Stomach smooth muscle (tissue), 2 donors: ENCODE data around the gene TBC1D1.

Experiments
- H3K27ac ChIP-seq: one replicate; pipeline ENCODE4 v1.7.0; 2013; ENCODE audit warnings: mild to moderate bottlenecking, low read length, inconsistent platforms
- H3K27me3 ChIP-seq, 2 donors: one replicate each; pipeline ENCODE4 v1.7.0; 2013; ENCODE audit warnings: low read length in 2 of 2; ENCODE audit not compliant: insufficient read depth in 2 of 2, control insufficient read depth in 1 of 2
- H3K36me3 ChIP-seq, 2 donors: one replicate each; pipeline ENCODE4 v1.7.0; 2013; ENCODE audit warnings: low read length in 2 of 2; ENCODE audit not compliant: control insufficient read depth in 2 of 2, insufficient read depth in 2 of 2
- H3K4me1 ChIP-seq: one replicate; pipeline ENCODE4 v1.7.0; 2013; ENCODE audit warnings: low read length; ENCODE audit not compliant: control insufficient read depth, insufficient read depth
- H3K4me3 ChIP-seq, 2 donors: one replicate each; pipeline ENCODE4 v1.7.0; 2013; ENCODE audit warnings: low read length in 2 of 2
- H3K9ac ChIP-seq, 2 donors: one replicate each; pipeline ENCODE4 v1.7.0; 2013; ENCODE audit warnings: low read length in 2 of 2, mild to moderate bottlenecking in 1 of 2
- H3K9me3 ChIP-seq, 2 donors: one replicate each; pipeline ENCODE4 v1.7.0; 2013; ENCODE audit warnings: low read length in 2 of 2; ENCODE audit not compliant: control insufficient read depth in 2 of 2
- donor health status: healthy.
- donor health status: Pancreatic carcinoma.

Gene TBC1D1

DNA sequence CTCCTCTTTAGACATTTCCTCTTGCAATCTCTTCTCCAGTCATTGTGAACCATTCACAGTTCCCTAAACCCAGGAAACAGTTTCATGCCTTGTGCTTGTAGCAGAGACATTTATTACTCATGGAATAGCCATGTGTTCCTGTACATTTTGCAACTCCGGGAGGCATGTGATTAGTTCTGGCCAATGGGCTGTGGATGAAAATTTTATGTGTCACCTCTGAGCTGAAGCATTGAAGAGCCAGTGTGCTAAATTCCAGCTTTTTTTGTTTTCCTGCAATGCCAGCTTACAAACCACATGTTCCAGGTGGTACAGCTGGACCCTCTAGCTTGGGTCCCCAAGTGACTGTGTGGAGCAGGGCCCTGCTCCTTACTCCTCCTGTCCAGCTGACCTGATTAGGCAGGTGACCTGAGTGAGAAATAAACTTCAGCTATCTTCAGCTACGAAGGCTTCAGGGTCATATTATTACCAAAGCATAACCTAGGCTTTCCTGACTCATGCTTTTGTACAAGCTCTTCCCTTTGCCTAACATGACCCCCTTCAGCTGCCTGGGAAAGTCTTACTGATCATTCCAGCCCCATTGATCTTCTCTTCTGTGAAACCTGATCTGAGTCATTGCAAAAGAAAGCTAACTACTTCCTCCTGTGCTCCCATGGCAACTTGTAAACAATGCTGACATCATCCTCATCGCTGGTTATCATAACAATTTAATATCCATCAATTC lies 269.8 kb downstream of the TBC1D1 start:
- Histone ChIP-seq H3K36me3 (no peaks in the 10 kb centered on the region), H3K27me3 (no peaks in the 10 kb centered on the region), H3K9ac (no peak overlapping the region), H3K4me1 (peaks cover 4% of the 10 kb centered on the region), H3K27ac (no peak overlapping the region), H3K9me3 (peaks cover 0 to 7% of the 10 kb centered on the region in 2 donors), H3K4me3 (no peak overlapping the region)

DNA sequence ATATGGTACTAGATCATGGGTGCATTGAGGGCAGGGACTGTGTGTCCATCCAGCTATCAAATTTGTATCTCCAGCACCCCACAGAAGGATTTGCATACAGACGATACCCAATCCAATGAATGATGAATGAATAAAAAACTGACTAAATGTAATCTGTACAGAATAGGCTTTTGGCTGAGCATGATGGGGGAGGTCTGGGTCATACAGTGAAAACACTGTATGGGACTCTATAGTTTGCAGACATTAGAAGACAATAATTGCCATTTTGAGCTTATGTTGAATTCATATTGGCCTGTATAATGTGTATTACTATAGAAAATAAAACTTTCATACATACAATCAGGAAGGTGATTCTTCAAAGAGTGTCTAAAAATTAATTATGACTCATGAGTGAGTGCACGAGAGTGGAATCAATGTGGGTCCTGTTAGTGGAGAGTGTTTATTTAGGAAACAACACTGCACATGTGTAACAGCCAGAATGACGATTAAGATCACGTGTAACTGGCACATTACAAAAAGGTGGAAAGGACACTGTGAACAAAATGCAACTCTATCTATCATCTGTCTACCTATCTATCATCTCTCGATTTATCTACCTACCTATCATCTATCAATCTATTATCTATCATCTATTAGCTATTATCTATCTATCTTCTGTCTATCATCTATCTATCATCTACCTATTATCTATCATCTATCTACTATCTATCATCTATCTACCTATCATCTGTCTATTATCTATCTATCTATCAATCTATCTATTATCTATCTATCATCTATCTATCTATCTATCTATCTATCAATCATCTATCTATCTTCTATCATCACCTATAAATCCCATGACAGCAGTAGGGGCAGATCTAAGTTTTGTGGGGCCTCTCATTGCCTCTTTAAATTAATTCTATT lies 270.6 kb downstream of the TBC1D1 start:
- Histone ChIP-seq H3K36me3 (no peaks in the 10 kb centered on the region), H3K27ac (no peak overlapping the region), H3K4me1 (peaks cover 4% of the 10 kb centered on the region), H3K27me3 (no peaks in the 10 kb centered on the region), H3K9ac (no peak overlapping the region), H3K9me3 (peaks cover 0 to 7% of the 10 kb centered on the region in 2 donors), H3K4me3 (no peak overlapping the region)

DNA sequence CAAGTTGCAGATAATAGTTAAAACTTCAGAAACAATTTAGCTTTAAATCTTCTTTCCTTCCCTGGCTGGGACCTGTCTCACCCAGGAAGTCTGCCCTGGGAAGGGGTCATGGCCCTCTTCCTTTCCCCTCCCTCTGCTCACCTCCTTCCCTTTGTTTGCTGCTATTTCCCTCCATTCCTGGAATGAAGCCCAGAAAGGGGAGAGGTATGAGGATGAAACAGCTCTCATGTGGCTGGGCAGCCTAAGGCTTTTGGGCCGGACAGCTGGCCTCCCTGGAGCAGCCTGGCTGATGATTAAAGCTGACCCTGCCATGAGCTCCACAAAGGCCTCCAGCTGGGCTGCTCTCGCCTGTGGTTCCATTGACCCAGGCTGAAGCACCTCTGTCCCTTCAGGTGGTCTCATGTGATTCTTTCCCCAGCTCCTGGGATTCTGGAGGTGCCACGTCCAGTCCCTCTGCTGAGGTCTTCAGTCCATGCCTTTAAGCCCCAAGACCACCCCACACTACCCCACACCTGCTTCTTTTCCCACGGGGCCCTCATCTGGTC lies 271.4 kb downstream of the TBC1D1 start:
- H3K4me1 ChIP-seq, result peaks cover 4% of the 10 kb centered on the region
- no peak overlapping the region for H3K27ac ChIP-seq

GRCh38 chr4:38163216-38164006 lies 272.5 kb downstream of the TBC1D1 start:
- Histone ChIP-seq H3K9me3 (peaks cover 0 to 7% of the 10 kb centered on the region in 2 donors), H3K27me3 (no peaks in the 10 kb centered on the region), H3K27ac (no peak overlapping the region), H3K4me3 (no peak overlapping the region), H3K36me3 (no peaks in the 10 kb centered on the region), H3K9ac (no peak overlapping the region), H3K4me1 (peaks cover 4% of the 10 kb centered on the region)

More for the DNA sequence above, 271.4 kb downstream of the TBC1D1 start:
- H3K27me3 ChIP-seq, result no peaks in the 10 kb centered on the region
- H3K36me3 ChIP-seq, result no peaks in the 10 kb centered on the region
- H3K9me3 ChIP-seq, result peaks cover 0 to 7% of the 10 kb centered on the region in 2 donors
- H3K4me3 ChIP-seq, result no peak overlapping the region
- no peak overlapping the region for H3K9ac ChIP-seq

DNA sequence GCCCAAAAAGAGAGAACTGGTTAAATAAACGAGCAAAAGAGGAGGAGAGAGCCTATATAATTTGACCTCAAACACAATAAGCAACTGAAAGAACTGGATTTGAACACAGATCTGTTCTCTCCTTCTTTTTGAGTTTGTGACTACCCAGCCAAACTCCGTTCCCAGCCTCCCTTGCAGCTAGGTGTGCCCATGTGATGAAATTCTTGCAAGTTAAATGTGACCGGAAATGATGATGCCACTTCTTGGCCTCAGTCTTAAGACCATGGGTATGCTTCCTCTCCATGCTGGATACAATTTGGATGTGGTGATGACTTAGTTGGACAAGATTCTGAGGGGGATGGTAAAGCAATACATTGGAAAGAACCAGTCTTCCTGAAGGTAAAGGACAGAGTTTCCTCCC lies 273.5 kb downstream of the TBC1D1 start:
- Histone ChIP-seq H3K4me1 (peaks cover 4% of the 10 kb centered on the region), H3K36me3 (no peaks in the 10 kb centered on the region), H3K27me3 (no peaks in the 10 kb centered on the region), H3K27ac (no peak overlapping the region), H3K4me3 (no peak overlapping the region), H3K9me3 (peaks cover 0 to 7% of the 10 kb centered on the region in 2 donors), H3K9ac (no peak overlapping the region)

DNA sequence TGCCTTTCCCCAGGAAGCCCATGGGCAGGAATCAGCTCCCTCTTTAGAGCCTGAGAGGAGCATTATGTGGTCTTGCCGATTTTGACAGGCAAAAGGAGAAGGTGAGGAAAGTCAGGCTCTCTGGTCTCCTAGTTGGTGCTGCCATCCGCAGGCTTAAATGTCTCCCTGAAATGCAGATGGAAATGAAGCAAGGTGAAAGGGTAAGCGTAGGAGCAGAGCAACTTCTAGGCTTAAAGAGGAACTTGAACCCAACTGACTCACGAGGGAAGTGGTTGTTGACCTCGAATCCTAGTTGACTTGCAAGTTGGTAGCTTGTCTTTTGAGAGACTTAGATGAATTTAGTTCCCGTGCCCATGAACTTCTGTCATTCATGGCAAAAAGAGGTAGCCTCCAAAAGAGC lies 275.2 kb downstream of the TBC1D1 start:
- peaks cover 2% of the 10 kb centered on the region for H3K4me1 ChIP-seq
- H3K36me3 ChIP-seq, result no peaks in the 10 kb centered on the region
- no peak overlapping the region for H3K9ac ChIP-seq
- peaks cover 0 to 7% of the 10 kb centered on the region in 2 donors for H3K9me3 ChIP-seq
- no peaks in the 10 kb centered on the region for H3K27me3 ChIP-seq
- no peak overlapping the region for H3K4me3 ChIP-seq
- H3K27ac ChIP-seq, result no peak overlapping the region

DNA sequence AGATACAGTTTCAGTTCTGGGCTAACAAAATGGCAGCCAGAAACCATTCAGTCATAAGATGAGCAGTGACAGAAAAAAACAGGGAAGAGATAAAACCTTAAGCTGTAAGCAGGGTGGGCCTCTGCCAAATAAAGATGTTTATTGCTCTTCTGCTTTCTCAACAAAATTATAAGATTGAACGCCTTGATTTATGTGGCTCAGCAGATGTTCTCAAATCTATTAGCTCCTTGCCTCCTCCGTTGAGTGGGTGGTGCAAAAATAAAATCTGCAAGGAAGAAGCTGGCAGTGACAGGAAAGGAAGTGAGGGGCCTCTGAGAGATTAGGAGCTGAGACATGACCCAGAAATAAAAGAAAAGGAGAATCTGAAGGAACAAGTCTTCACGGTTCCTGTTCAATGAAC lies 275.9 kb downstream of the TBC1D1 start:
- H3K9ac ChIP-seq, result no peak overlapping the region
- no peak overlapping the region for H3K27ac ChIP-seq
- no peaks in the 10 kb centered on the region for H3K36me3 ChIP-seq
- no peaks in the 10 kb centered on the region for H3K27me3 ChIP-seq
- H3K9me3 ChIP-seq, result peaks cover 0 to 7% of the 10 kb centered on the region in 2 donors
- H3K4me1 ChIP-seq, result peaks cover 2% of the 10 kb centered on the region
- H3K4me3 ChIP-seq, result no peak overlapping the region

DNA sequence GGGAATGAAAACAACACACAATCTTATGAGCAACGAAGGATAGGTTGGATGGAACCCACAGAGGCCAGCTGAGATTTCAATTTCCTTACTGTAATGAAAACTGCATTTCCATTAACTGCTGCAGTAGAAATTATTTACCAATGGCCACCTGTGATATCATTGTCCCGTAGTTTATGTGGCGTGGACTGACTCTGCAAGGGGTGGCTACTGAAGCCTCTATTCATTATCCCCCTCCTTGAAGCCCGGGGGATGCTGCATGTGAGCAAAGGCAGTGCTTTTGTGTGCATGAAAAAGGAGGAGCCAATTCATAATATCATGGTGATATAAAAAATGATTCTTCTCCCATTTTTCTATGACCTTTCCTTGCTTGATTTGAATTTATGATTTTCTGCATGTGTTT lies 277.1 kb downstream of the TBC1D1 start:
- H3K4me1 ChIP-seq, result peaks cover 2% of the 10 kb centered on the region
- H3K4me3 ChIP-seq, result no peak overlapping the region
- no peak overlapping the region for H3K27ac ChIP-seq
- H3K9ac ChIP-seq, result no peak overlapping the region
- H3K27me3 ChIP-seq, result no peaks in the 10 kb centered on the region
- no peaks in the 10 kb centered on the region for H3K36me3 ChIP-seq
- peaks cover 0 to 7% of the 10 kb centered on the region in 2 donors for H3K9me3 ChIP-seq

GRCh38 chr4:38169524-38169923 lies 278.6 kb downstream of the TBC1D1 start:
- Histone ChIP-seq H3K27ac (no peak overlapping the region), H3K36me3 (no peaks in the 10 kb centered on the region), H3K27me3 (no peaks in the 10 kb centered on the region), H3K4me1 (peaks cover 2% of the 10 kb centered on the region), H3K9ac (no peak overlapping the region), H3K4me3 (no peak overlapping the region), H3K9me3 (peaks cover 0 to 3% of the 10 kb centered on the region in 2 donors)
